ENCODE measurements around the gene KANK2. TPM values are rescaled to one million over a fixed set of nuclear protein-coding genes. Genes with fewer than 3 reads are reported as not detected.

The KANK2 gene
- total and polyA plus RNA-seq, 2 of the 8 experiments (the other 6 are each of a cell fraction or from before 2014, with no cell fraction given) = 25.2 to 42.3 TPM

GRCh38 chr19:11123114-11123513, 74.2 kb downstream of the KANK2 start:
- no peak overlapping the region for H4K91ac ChIP-seq (replicated peaks; ENCODE audit: insufficient read length, low read length)
- peaks cover 43 to 89% (median 68%) of the 10 kb centered on the region in 4 experiments for H3K36me3 ChIP-seq (ENCODE audit: control insufficient read depth in 2 of 4, insufficient read depth in 4 of 4, low read length in 3 of 4)
- H3K4me2 ChIP-seq (ENCODE audit: insufficient read depth in 1 of 2, low read depth in 2 of 2, low read length in 2 of 2) = no peak overlapping the region
- no peak for TF ChIP-seq POU5F1 (IDR thresholded peaks at IDR 0.05; ENCODE audit: low read depth, low read length)
- TF ChIP-seq CHD2 (IDR thresholded peaks at IDR 0.05; ENCODE audit: low read length) = no peak
- TF ChIP-seq TAF1 (IDR thresholded peaks at IDR 0.05; ENCODE audit: low read depth, low read length) = no peak
- TF ChIP-seq TAF7 (optimal IDR thresholded peaks at IDR 0.05; ENCODE audit: borderline replicate concordance, low read depth, low read length) = no peak
- no peak for TF ChIP-seq POLR2AphosphoS5 (IDR thresholded peaks at IDR 0.05; ENCODE audit: low read depth, low read length)
- TF ChIP-seq YY1 (IDR thresholded peaks at IDR 0.05; ENCODE audit: low read depth, low read length) = no peak
- TF ChIP-seq HDAC6 (IDR thresholded peaks at IDR 0.05; ENCODE audit: low read depth, low read length) = no peak
- no peak for TF ChIP-seq GTF2F1 (IDR thresholded peaks at IDR 0.05; ENCODE audit: borderline replicate concordance, low read depth, low read length)
- no peak for TF ChIP-seq KDM4A (IDR thresholded peaks at IDR 0.05; ENCODE audit: low read depth, low read length, severe bottlenecking)
- no peak for TF ChIP-seq SP2 (IDR thresholded peaks at IDR 0.05; ENCODE audit: low read length)
- no peak overlapping the region for H3K56ac ChIP-seq (replicated peaks; ENCODE audit: insufficient read length, low read depth, low read length)
- no peak overlapping the region for H3K18ac ChIP-seq (ENCODE audit: extremely low read depth, low read length)
- H3K4ac ChIP-seq (replicated peaks; ENCODE audit: insufficient read length, low read depth, low read length) = no peak overlapping the region
- no peaks in the 10 kb centered on the region for H3K4me1 ChIP-seq (replicated peaks in 1 of 4; ENCODE audit: control insufficient read depth in 3 of 4, insufficient read depth in 4 of 4, low read length in 3 of 4)
- H3K9me3 ChIP-seq (ENCODE audit: insufficient read depth in 2 of 2, low read depth in 1 of 2, low read length in 1 of 2) = no peaks in the 10 kb centered on the region
- no peak overlapping the region for H3K27ac ChIP-seq (ENCODE audit: low read depth, low read length)
- H4K8ac ChIP-seq (ENCODE audit: extremely low read depth, insufficient read depth, low read length) = no peak overlapping the region
- no peak for FAIRE-seq
- no peak overlapping the region for H2BK120ac ChIP-seq (replicated peaks; ENCODE audit: low read depth, low read length)
- CTCF ChIA-PET (ENCODE audit: partially characterized antibody) = interaction anchor here (0.6 kb wide), 1 partner anchor 13 kb away, joined by 3 read pairs; no protein-coding TSS in a partner anchor
- no peak for DNase-seq (ENCODE audit: low read depth in 1 of 2, low spot score in 2 of 2)
- no peak overlapping the region for H3K23ac ChIP-seq (ENCODE audit: insufficient read length)
- WGBS, 2 experiments (ENCODE audit: extremely low coverage in 1 of 2, insufficient coverage in 1 of 2, insufficient read length in 1 of 2, insufficient replicate concordance in 2 of 2, low coverage in 1 of 2, low lambda C conversion rate in 2 of 2, missing lambda C conversion rate in 1 of 2) = 95% methylated on average over 13 of the region's 13 CpGs; no CpG with 5 or more reads in 1 of the 2 experiments
- H3K14ac ChIP-seq (ENCODE audit: insufficient read length) = no peak overlapping the region
- H2AFZ ChIP-seq (ENCODE audit: low read length) = no peak overlapping the region
- no peaks in the 10 kb centered on the region for H3K79me2 ChIP-seq (ENCODE audit: control insufficient read depth in 1 of 2, insufficient read depth in 2 of 2, low read length in 2 of 2)
- no peak overlapping the region for H2AK5ac ChIP-seq (ENCODE audit: low read depth, low read length)
- no peaks in the 10 kb centered on the region for H3K23me2 ChIP-seq (ENCODE audit: low read depth, low read length)
- H2BK15ac ChIP-seq (ENCODE audit: low read length) = no peak overlapping the region
- H2BK12ac ChIP-seq (ENCODE audit: low read depth, low read length) = no peak overlapping the region
- H3K27me3 ChIP-seq (replicated peaks in 1 of 4; ENCODE audit: control insufficient read depth in 3 of 4, extremely low read depth in 1 of 4, insufficient read depth in 3 of 4, low read length in 3 of 4) = no peaks in the 10 kb centered on the region
- H3K79me1 ChIP-seq (ENCODE audit: low read depth, low read length) = no peaks in the 10 kb centered on the region
- no peak overlapping the region for H3K9ac ChIP-seq (replicated peaks in 1 of 4; ENCODE audit: extremely low read depth in 1 of 4, low read depth in 3 of 4, low read length in 3 of 4)
- peaks cover 6 to 12% of the 10 kb centered on the region in 2 experiments for H4K20me1 ChIP-seq (replicated peaks in 1 of 2; ENCODE audit: control insufficient read depth in 1 of 2, insufficient read depth in 2 of 2, low read length in 2 of 2)
- no peak overlapping the region for H4K5ac ChIP-seq (ENCODE audit: insufficient read length, low read depth, low read length)
- H2BK20ac ChIP-seq (ENCODE audit: low read length) = no peak overlapping the region
- H2BK5ac ChIP-seq (ENCODE audit: low read depth, low read length) = no peak overlapping the region
- no peak overlapping the region for H3K4me3 ChIP-seq (ENCODE audit: extremely low read depth in 1 of 4, insufficient read depth in 2 of 4, low read depth in 3 of 4, low read length in 4 of 4)
- POLR2A ChIA-PET (ENCODE audit: partially characterized antibody) = interaction anchor here (0.6 to 0.7 kb wide), 2 partner anchors 19 to 77 kb away, joined by 3 to 4 read pairs; no protein-coding TSS in a partner anchor

Data from H1 (cell line).